Measurements from ENCODE around the gene IGBP1.

GRCh38 chrX:70134116-70134477, 850 bp downstream of the IGBP1 start:
- TF ChIP-seq CTCF (IDR thresholded peaks at IDR 0.05): no peak
- TF ChIP-seq POLR2A (IDR thresholded peaks at IDR 0.05): no peak

Data from thyroid gland (tissue), 4 donors.